Kidney (tissue), 14 donors: ENCODE data around the gene SLC45A3. TPM values are rescaled to one million over a fixed set of nuclear protein-coding genes. Genes with fewer than 3 reads are reported as not detected.

ENCODE experiments used
- DNase-seq, 5 donors: peaks; one replicate each; pipeline ENCODE4 v3.0.0-alpha.2; 2013 to 2020
- FAIRE-seq: peaks from 2 replicates; lab custom pipeline; 2012; peaks lifted over from hg19 to GRCh38; lab: Jason Lieb, UNC
- H3K27ac ChIP-seq, 2 donors: one replicate each; pipeline ENCODE4 v1.7.0; 2013; ENCODE audit warnings: low read depth in 2 of 2, low read length in 2 of 2, inconsistent platforms in 1 of 2
- H3K27me3 ChIP-seq: one replicate; pipeline ENCODE4 v1.7.1; 2013; ENCODE audit warnings: low read length, inconsistent platforms; ENCODE audit not compliant: control insufficient read depth, insufficient read depth
- H3K36me3 ChIP-seq, 3 donors: one replicate each; pipeline versions ENCODE4 v1.7.0 to v1.7.1; 2013; ENCODE audit warnings: low read length in 3 of 3, control low read depth in 1 of 3, inconsistent platforms in 1 of 3; ENCODE audit not compliant: insufficient read depth in 3 of 3, control insufficient read depth in 2 of 3
- H3K4me1 ChIP-seq, 3 donors: one replicate each; pipeline versions ENCODE4 v1.7.0 to v1.7.1; 2013; ENCODE audit warnings: low read length in 3 of 3, inconsistent platforms in 1 of 3, low read depth in 1 of 3; ENCODE audit not compliant: control insufficient read depth in 2 of 3, insufficient read depth in 2 of 3
- H3K4me3 ChIP-seq, 3 donors: one replicate each; pipeline versions ENCODE4 v1.7.0 to v1.8.1; 2013; ENCODE audit warnings: low read length in 3 of 3, control low read depth in 1 of 3, inconsistent platforms in 1 of 3
- H3K9ac ChIP-seq, 3 donors: one replicate each; pipeline versions ENCODE4 v1.7.0 to v1.7.1; 2013; ENCODE audit warnings: low read length in 3 of 3, control low read depth in 1 of 3, inconsistent platforms in 1 of 3
- H3K9me3 ChIP-seq, 3 donors: one replicate each; pipeline versions ENCODE4 v1.7.0 to v1.7.1; 2013; ENCODE audit warnings: low read length in 3 of 3, control low read depth in 1 of 3, inconsistent platforms in 1 of 3; ENCODE audit not compliant: control insufficient read depth in 2 of 3, insufficient read depth in 1 of 3
- intact Hi-C: fragments of 100-400 bp; cut with DNase I; formaldehyde crosslinking; loops from one replicate; pipeline ENCODE4 v1.11.1; 2022
- polyA plus RNA-seq: library from polyadenylated mRNA; stranded (reverse); fragments of 350-450 nt; fragmentation: Illumina TruSeq; extraction: RNeasy Lipid Tissue Mini Kit (QIAGEN cat#74804); gene quantifications from one replicate; pipeline ENCODE4 v1.2.3, GENCODE V29; 2014; ENCODE audit warnings: low read depth, low replicate concordance; ENCODE audit not compliant: insufficient read depth
- total RNA-seq: library from RNA; stranded (reverse); fragmentation: NEBNext Ultra II Directional; extraction: Animal tissue kit (Norgen Biotek cat#: 25700); gene quantifications from one replicate; pipeline ENCODE4 v1.2.1, GENCODE V29; 2021
- TF ChIP-seq, protein P1 (sequence below): IDR thresholded peaks from 3 replicates; pipeline ENCODE4 v1.5.1; 2012; ENCODE audit warnings: mild to moderate bottlenecking, moderate library complexity, borderline replicate concordance; ENCODE audit not compliant: insufficient read depth; ENCODE audit errors: extremely low read depth
- donor health status: control.
- donor health status: control.
- donor health status: control.
- donor health status: control.
- donor health status: control.
- donor health status: DM: yes; HTN: yes; CAD: no.
- donor health status: Normal renal cell carcinoma (clear cell type).

The SLC45A3 gene
- total and polyA plus RNA-seq, 2 donors from 2014 or later, result 6.8 to 7.2 TPM

- TF ChIP-seq, protein P1, sequence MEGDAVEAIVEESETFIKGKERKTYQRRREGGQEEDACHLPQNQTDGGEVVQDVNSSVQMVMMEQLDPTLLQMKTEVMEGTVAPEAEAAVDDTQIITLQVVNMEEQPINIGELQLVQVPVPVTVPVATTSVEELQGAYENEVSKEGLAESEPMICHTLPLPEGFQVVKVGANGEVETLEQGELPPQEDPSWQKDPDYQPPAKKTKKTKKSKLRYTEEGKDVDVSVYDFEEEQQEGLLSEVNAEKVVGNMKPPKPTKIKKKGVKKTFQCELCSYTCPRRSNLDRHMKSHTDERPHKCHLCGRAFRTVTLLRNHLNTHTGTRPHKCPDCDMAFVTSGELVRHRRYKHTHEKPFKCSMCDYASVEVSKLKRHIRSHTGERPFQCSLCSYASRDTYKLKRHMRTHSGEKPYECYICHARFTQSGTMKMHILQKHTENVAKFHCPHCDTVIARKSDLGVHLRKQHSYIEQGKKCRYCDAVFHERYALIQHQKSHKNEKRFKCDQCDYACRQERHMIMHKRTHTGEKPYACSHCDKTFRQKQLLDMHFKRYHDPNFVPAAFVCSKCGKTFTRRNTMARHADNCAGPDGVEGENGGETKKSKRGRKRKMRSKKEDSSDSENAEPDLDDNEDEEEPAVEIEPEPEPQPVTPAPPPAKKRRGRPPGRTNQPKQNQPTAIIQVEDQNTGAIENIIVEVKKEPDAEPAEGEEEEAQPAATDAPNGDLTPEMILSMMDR, result no peak
- FAIRE-seq, result no peak
- no peak overlapping the region for H3K9ac ChIP-seq
Measured at GRCh38 chr1:205681364-205681763, 1.1 kb upstream of the SLC45A3 start.

GRCh38 chr1:205678286-205679111 lies 1.8 kb downstream of the SLC45A3 start:
- DNase-seq (peak in 4 of 5 donors; percentile 22 to 84 (median 46)), FAIRE-seq (no peak)
- peak overlapping the region in 2 of 3 donors; percentile 37 to 77 for H3K9ac ChIP-seq
- intact Hi-C loops, result no loop called here
- H3K4me3 ChIP-seq, result peak overlapping the region in 2 of 3 donors; percentile 19 to 71
- H3K27ac ChIP-seq, result peak overlapping the region in 1 of 2 donors; percentile 67
- TF ChIP-seq, protein P1, result no peak
- peaks cover 0 to 19% (median 10%) of the 10 kb centered on the region in 3 donors for H3K4me1 ChIP-seq
- no peaks in the 10 kb centered on the region for H3K27me3 ChIP-seq
- no peaks in the 10 kb centered on the region for H3K9me3 ChIP-seq
- no peaks in the 10 kb centered on the region for H3K36me3 ChIP-seq

More at GRCh38 chr1:205681364-205681763, 1.1 kb upstream of the SLC45A3 start:
- Histone ChIP-seq H3K36me3 (no peaks in the 10 kb centered on the region), H3K4me3 (no peak overlapping the region), H3K9me3 (no peaks in the 10 kb centered on the region), H3K4me1 (peaks cover 0 to 15% (median 7%) of the 10 kb centered on the region in 3 donors), H3K27me3 (no peaks in the 10 kb centered on the region), H3K27ac (no peak overlapping the region)
- intact Hi-C loops, result no loop called here
- DNase-seq, result no peak

DNA sequence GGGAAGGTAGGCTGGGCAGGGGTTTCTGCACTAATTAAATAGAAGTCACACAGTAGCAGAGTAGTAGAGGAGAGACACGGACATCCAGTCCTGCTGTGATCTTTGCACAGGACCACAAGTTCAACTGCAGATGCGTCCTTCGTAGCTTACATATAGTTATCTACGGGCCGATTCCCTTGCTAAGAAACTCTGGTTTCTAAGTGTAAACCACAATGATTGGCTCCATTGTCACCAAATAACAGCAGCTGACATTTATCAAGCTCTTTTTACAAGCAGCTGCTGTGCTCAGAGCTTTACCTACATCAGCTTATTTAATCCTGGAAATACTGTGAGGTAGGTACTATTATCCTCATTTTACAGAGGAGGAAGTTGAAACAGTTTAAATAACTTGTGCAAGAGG lies 3.1 kb downstream of the SLC45A3 start:
- FAIRE-seq (no peak), DNase-seq (no peak)
- Histone ChIP-seq H3K9ac (no peak overlapping the region), H3K9me3 (no peaks in the 10 kb centered on the region), H3K4me1 (peaks cover 2 to 32% (median 21%) of the 10 kb centered on the region in 3 donors), H3K27ac (no peak overlapping the region), H3K27me3 (no peaks in the 10 kb centered on the region), H3K36me3 (no peaks in the 10 kb centered on the region), H3K4me3 (no peak overlapping the region)
- TF ChIP-seq, protein P1, result no peak
- intact Hi-C loops, result no loop called here
